Limb (tissue), 2 donors: ENCODE data around the gene HIC1.
A peak's percentile ranks its signal among the peaks of the same experiment; 100 is the strongest.
"Not testable (repeated sequence)": the region's sequence is repeated elsewhere in the genome, so short reads cannot be mapped to it uniquely, and the experiment has no call there.

Source experiments
- DNase-seq, 2 donors: peaks; one replicate each; pipeline ENCODE4 v3.0.0-alpha.2; 2016; ENCODE audit errors: extremely low spot score in 2 of 2

HIC1 gene

GRCh38 chr17:2054512-2055291 is at the start of gene HIC1:
HIC1 (plus strand) TSS chr17:2055103; CDS start chr17:2056691, 1,588 bp downstream.
- peak; percentile 80 to 90 for DNase-seq

- no peak for DNase-seq
These were observed 46.4 kb upstream of the HIC1 start for GRCh38 chr17:2008332-2009126.

GRCh38 chr17:2009737-2010136 is 45.2 kb upstream of the HIC1 start:
- no peak for DNase-seq

- DNase-seq: no peak
These were observed 43.2 kb upstream of the HIC1 start for GRCh38 chr17:2011411-2012371.

GRCh38 chr17:2012499-2012898 is 42.4 kb upstream of the HIC1 start:
- no peak for DNase-seq

GRCh38 chr17:2013220-2013993 is 41.5 kb upstream of the HIC1 start:
- DNase-seq: not testable (repeated sequence)

- DNase-seq: no peak
These were observed 40.9 kb upstream of the HIC1 start for GRCh38 chr17:2013994-2014317.

- DNase-seq: no peak
These were observed 39.6 kb upstream of the HIC1 start for GRCh38 chr17:2015314-2015713.

GRCh38 chr17:2016494-2016893 is 38.4 kb upstream of the HIC1 start:
- no peak for DNase-seq

GRCh38 chr17:2017274-2017941 is 37.5 kb upstream of the HIC1 start:
- DNase-seq: no peak

- no peak for DNase-seq
These were observed 36.0 kb upstream of the HIC1 start for GRCh38 chr17:2018716-2019510.

- no peak for DNase-seq
These were observed 35.2 kb upstream of the HIC1 start for GRCh38 chr17:2019723-2020122.

- no peak for DNase-seq
These were observed 34.2 kb upstream of the HIC1 start for GRCh38 chr17:2020721-2021120.

GRCh38 chr17:2022647-2023240 is 32.2 kb upstream of the HIC1 start:
- no peak for DNase-seq

GRCh38 chr17:2023256-2023655 is 31.6 kb upstream of the HIC1 start:
- no peak for DNase-seq

GRCh38 chr17:2023692-2024571 is 31.0 kb upstream of the HIC1 start:
- DNase-seq: peak in 1 of 2 donors; percentile 78

GRCh38 chr17:2024572-2025219 is 30.2 kb upstream of the HIC1 start:
- no peak for DNase-seq

- DNase-seq: peak; percentile 55 to 80
These were observed 29.7 kb upstream of the HIC1 start, which contains the start of gene RTN4RL1 for GRCh38 chr17:2025220-2025621. RTN4RL1 (minus strand) TSS chr17:2025334; CDS start chr17:2024865, 469 bp downstream.
